ENCODE data around the gene MAPK8IP1.

MAPK8IP1 gene

GRCh38 chr11:45847911-45848316, 37.5 kb upstream of the MAPK8IP1 start:
- no peak for TF ChIP-seq CTCF (IDR thresholded peaks at IDR 0.05)

- no peak for TF ChIP-seq CTCF (IDR thresholded peaks at IDR 0.05)
Observed at GRCh38 chr11:45848654-45849081, 36.8 kb upstream of the MAPK8IP1 start.

GRCh38 chr11:45850446-45850845, 35.0 kb upstream of the MAPK8IP1 start:
- TF ChIP-seq CTCF (IDR thresholded peaks at IDR 0.05): no peak

GRCh38 chr11:45851228-45851627, 34.2 kb upstream of the MAPK8IP1 start:
- TF ChIP-seq CTCF (IDR thresholded peaks at IDR 0.05): no peak

GRCh38 chr11:45852018-45852711, 33.3 kb upstream of the MAPK8IP1 start:
- TF ChIP-seq CTCF (IDR thresholded peaks at IDR 0.05): no peak

GRCh38 chr11:45852712-45853101, 32.7 kb upstream of the MAPK8IP1 start:
- TF ChIP-seq CTCF (IDR thresholded peaks at IDR 0.05): no peak

- TF ChIP-seq CTCF (IDR thresholded peaks at IDR 0.05): no peak
Observed at GRCh38 chr11:45853332-45854219, 31.9 kb upstream of the MAPK8IP1 start.

All from LNCAP (cell line).